Spleen (tissue), 7 donors: Measurements from ENCODE around the gene INAVA.

ENCODE experiments used
- CTCF ChIP-seq, 11 experiments: fragments of 200-600 bp in 7 of 11; fragments of 450-650 bp in 4 of 11; sonication (generic) in 4 of 11; IDR thresholded peaks in 8 of 11; conservative IDR thresholded peaks in 3 of 11; 1 replicate in 7 of 11; 2 replicates in 4 of 11; pipeline versions ENCODE4 v1.4.0 to v1.8.0; 2016 to 2021; ENCODE audit warnings: antibody characterized with exemption in 11 of 11, inconsistent platforms in 4 of 11, mild to moderate bottlenecking in 1 of 11
- POLR2A ChIP-seq, 3 donors: fragments of 450-650 bp; IDR thresholded peaks; one replicate each; pipeline ENCODE4 v1.5.1; 2017; ENCODE audit warnings: antibody characterized with exemption in 3 of 3, mild to moderate bottlenecking in 1 of 3
- donor health status: DM: no; HTN: no; CAD: no; lungs with moderate emphysema.
- donor health status: DM: no; HTN: no; CAD: no.
- donor health status: DM: no; HTN: no; CAD: no.

GRCh38 chr1:200917291-200917817 lies 22.7 kb downstream of the INAVA start:
- TF ChIP-seq POLR2A (IDR thresholded peaks at IDR 0.05) = no peak
- no peak for TF ChIP-seq CTCF (IDR thresholded peaks at IDR 0.05 in 8 of 11, conservative IDR thresholded peaks at IDR 0.05 in 3 of 11)
